Mesenchymal stem cell (in vitro differentiated cells and primary cell): ENCODE results near the gene NUP188.
A peak's percentile ranks its signal among the peaks of the same experiment; 100 is the strongest.
"Not testable (repeated sequence)": the region's sequence is repeated elsewhere in the genome, so short reads cannot be mapped to it uniquely, and the experiment has no call there.

ENCODE experiments used
- DNase-seq: peaks from one replicate; pipeline ENCODE4 v3.0.0-alpha.2; 2013
- H2AFZ ChIP-seq: one replicate; pipeline ENCODE4 v1.6.1; 2013; ENCODE audit warnings: low read depth, mild to moderate bottlenecking, control low read depth, inconsistent platforms, low read length, moderate library complexity
- H2AK5ac ChIP-seq: 2 replicates; pipeline ENCODE4 v1.6.1; 2013; ENCODE audit warnings: low read length, moderate library complexity, mild to moderate bottlenecking, inconsistent platforms; ENCODE audit not compliant: severe bottlenecking
- H2BK120ac ChIP-seq: one replicate; pipeline ENCODE4 v1.6.1; 2013; ENCODE audit warnings: low read depth, mild to moderate bottlenecking, inconsistent platforms, low read length, moderate library complexity
- H2BK12ac ChIP-seq, 2 experiments: one replicate each; pipeline ENCODE4 v1.6.1; 2013; ENCODE audit warnings: inconsistent platforms in 2 of 2, low read length in 2 of 2, mild to moderate bottlenecking in 2 of 2, moderate library complexity in 2 of 2, control low read depth in 1 of 2
- H2BK15ac ChIP-seq: one replicate; pipeline ENCODE4 v1.6.1; 2013; ENCODE audit warnings: mild to moderate bottlenecking, low read depth, inconsistent platforms; ENCODE audit not compliant: poor library complexity, severe bottlenecking
- H2BK5ac ChIP-seq: 2 replicates; pipeline ENCODE4 v1.6.1; 2013; ENCODE audit warnings: low read depth, mild to moderate bottlenecking, low read length, control low read depth, inconsistent platforms; ENCODE audit not compliant: poor library complexity, severe bottlenecking
- H3K14ac ChIP-seq, 2 experiments: one replicate each; pipeline ENCODE4 v1.6.1; 2013; ENCODE audit warnings: inconsistent platforms in 2 of 2, low read length in 2 of 2, control low read depth in 1 of 2, mild to moderate bottlenecking in 1 of 2, moderate library complexity in 1 of 2
- H3K18ac ChIP-seq, 2 experiments: one replicate each; pipeline ENCODE4 v1.6.1; 2013; ENCODE audit warnings: inconsistent platforms in 2 of 2, low read length in 2 of 2, control low read depth in 1 of 2, low read depth in 1 of 2, mild to moderate bottlenecking in 1 of 2
- H3K23ac ChIP-seq, 2 experiments: one replicate each; pipeline ENCODE4 v1.6.1; 2013; ENCODE audit warnings: inconsistent platforms in 2 of 2, low read length in 2 of 2, mild to moderate bottlenecking in 2 of 2, moderate library complexity in 2 of 2, control low read depth in 1 of 2
- H3K27ac ChIP-seq: 2 replicates; pipeline ENCODE4 v1.5.1; 2013; ENCODE audit warnings: mild to moderate bottlenecking, moderate library complexity, low read length, control low read depth, inconsistent platforms; ENCODE audit not compliant: poor library complexity, severe bottlenecking
- H3K27me3 ChIP-seq, 2 experiments: 2 replicates each; pipeline versions ENCODE4 v1.6.1 to v1.7.0; 2013; ENCODE audit warnings: low read length in 2 of 2, mild to moderate bottlenecking in 2 of 2, moderate library complexity in 2 of 2, control low read depth in 1 of 2, inconsistent platforms in 1 of 2; ENCODE audit not compliant: control insufficient read depth in 1 of 2, insufficient read depth in 1 of 2
- H3K36me3 ChIP-seq, 2 experiments: 2 replicates each; pipeline versions ENCODE4 v1.6.1 to v1.7.0; 2013; ENCODE audit warnings: low read length in 2 of 2, control low read depth in 1 of 2, inconsistent platforms in 1 of 2, low read depth in 1 of 2, mild to moderate bottlenecking in 1 of 2; ENCODE audit not compliant: insufficient read depth in 2 of 2, control insufficient read depth in 1 of 2
- H3K4ac ChIP-seq, 2 experiments: one replicate each; pipeline ENCODE4 v1.6.1; 2013; ENCODE audit warnings: inconsistent platforms in 2 of 2, low read length in 2 of 2, mild to moderate bottlenecking in 2 of 2, moderate library complexity in 2 of 2, control low read depth in 1 of 2, low read depth in 1 of 2
- H3K4me1 ChIP-seq: 2 replicates; pipeline ENCODE4 v1.6.1; 2013; ENCODE audit warnings: low read depth, low read length, control low read depth; ENCODE audit not compliant: control insufficient read depth, insufficient read depth
- H3K4me2 ChIP-seq: 2 replicates; pipeline ENCODE4 v1.6.1; 2013; ENCODE audit warnings: low read length, mild to moderate bottlenecking, inconsistent platforms; ENCODE audit not compliant: poor library complexity, severe bottlenecking
- H3K4me3 ChIP-seq, 2 experiments: 2 replicates each; pipeline versions ENCODE4 v1.5.1 to v1.7.0; 2013; ENCODE audit warnings: low read length in 2 of 2, mild to moderate bottlenecking in 2 of 2, control low read depth in 1 of 2, low read depth in 1 of 2; ENCODE audit not compliant: insufficient read depth in 1 of 2
- H3K79me1 ChIP-seq: replicated peaks from 2 replicates; pipeline ENCODE4 v1.6.1; 2013; ENCODE audit warnings: mild to moderate bottlenecking, control low read depth, low read length, inconsistent platforms; ENCODE audit not compliant: poor library complexity, severe bottlenecking
- H3K9ac ChIP-seq: 2 replicates; pipeline ENCODE4 v1.7.0; 2013; ENCODE audit warnings: mild to moderate bottlenecking, low read length, moderate library complexity
- H3K9me3 ChIP-seq: 2 replicates; pipeline ENCODE4 v1.7.0; 2013; ENCODE audit warnings: mild to moderate bottlenecking, low read length; ENCODE audit not compliant: control insufficient read depth
- H4K8ac ChIP-seq: one replicate; pipeline ENCODE4 v1.6.1; 2013; ENCODE audit warnings: inconsistent platforms, mild to moderate bottlenecking, low read length, moderate library complexity
- H4K91ac ChIP-seq: one replicate; pipeline ENCODE4 v1.6.1; 2013; ENCODE audit warnings: mild to moderate bottlenecking, low read length, inconsistent platforms
- WGBS: methylation state at CpG from one replicate; pipeline ENCODE4 v1.1.7; 2013; ENCODE audit warnings: mixed read lengths; 5-methylcytosine and 5-hydroxymethylcytosine counted together

NUP188 gene

GRCh38 chr9:129004173-129004572 lies 56.7 kb downstream of the NUP188 start:
- not testable (repeated sequence) for H4K8ac ChIP-seq, H2AK5ac ChIP-seq, H3K18ac ChIP-seq, H3K27me3 ChIP-seq, H2BK15ac ChIP-seq, H3K14ac ChIP-seq, DNase-seq, H2BK5ac ChIP-seq, H3K4me2 ChIP-seq, H3K79me1 ChIP-seq, H3K4me1 ChIP-seq, H3K27ac ChIP-seq, H3K9me3 ChIP-seq, H4K91ac ChIP-seq, H2BK120ac ChIP-seq, H2BK12ac ChIP-seq, H3K23ac ChIP-seq, H3K4me3 ChIP-seq, H2AFZ ChIP-seq, H3K4ac ChIP-seq, H3K9ac ChIP-seq
- peaks cover 71 to 87% of the 10 kb centered on the region in 2 experiments for H3K36me3 ChIP-seq
- WGBS = 97% methylated on average over 3 of the region's 6 CpGs

GRCh38 chr9:129005336-129005997 lies 58.0 kb downstream of the NUP188 start:
- Histone ChIP-seq H3K4me3 (no peak overlapping the region), H4K8ac (no peak overlapping the region), H2BK120ac (no peak overlapping the region), H3K79me1 (peaks cover 5% of the 10 kb centered on the region), H3K36me3 (peaks cover 65 to 88% of the 10 kb centered on the region in 2 experiments), H4K91ac (no peak overlapping the region), H3K4ac (no peak overlapping the region), H3K4me2 (no peak overlapping the region), H3K14ac (no peak overlapping the region), H2AFZ (no peak overlapping the region), H3K9me3 (no peaks in the 10 kb centered on the region), H2BK15ac (no peak overlapping the region), H3K4me1 (peaks cover 6% of the 10 kb centered on the region), H2BK12ac (no peak overlapping the region), H3K27ac (no peak overlapping the region), H3K27me3 (no peaks in the 10 kb centered on the region), H2AK5ac (no peak overlapping the region), H3K18ac (no peak overlapping the region), H2BK5ac (no peak overlapping the region), H3K9ac (no peak overlapping the region), H3K23ac (no peak overlapping the region)
- no peak for DNase-seq
- WGBS = 95% methylated on average over 9 of the region's 10 CpGs

- Histone ChIP-seq H3K14ac (no peak overlapping the region), H3K18ac (no peak overlapping the region), H3K9ac (peak overlapping the region; percentile 45), H4K8ac (no peak overlapping the region), H3K4me1 (peaks cover 6% of the 10 kb centered on the region), H3K9me3 (no peaks in the 10 kb centered on the region), H3K36me3 (peaks cover 64 to 92% of the 10 kb centered on the region in 2 experiments), H4K91ac (no peak overlapping the region), H3K79me1 (peaks cover 9% of the 10 kb centered on the region), H3K4me3 (no peak overlapping the region), H2AFZ (no peak overlapping the region), H2BK12ac (no peak overlapping the region), H3K4ac (peak overlapping the region in 1 of 2 experiments; percentile 25), H3K23ac (no peak overlapping the region), H3K4me2 (no peak overlapping the region), H2AK5ac (no peak overlapping the region), H2BK120ac (no peak overlapping the region), H2BK5ac (no peak overlapping the region), H3K27ac (no peak overlapping the region), H2BK15ac (no peak overlapping the region), H3K27me3 (no peaks in the 10 kb centered on the region)
- 69% methylated on average over 18 of the region's 21 CpGs for WGBS
- DNase-seq = peak; percentile 75
These were observed 59.0 kb downstream of the NUP188 start for GRCh38 chr9:129006328-129007034.

- Histone ChIP-seq H3K4ac (no peak overlapping the region), H4K8ac (no peak overlapping the region), H3K36me3 (peaks cover 59 to 92% of the 10 kb centered on the region in 2 experiments), H4K91ac (no peak overlapping the region), H2BK120ac (no peak overlapping the region), H2AK5ac (no peak overlapping the region), H3K9me3 (no peaks in the 10 kb centered on the region), H3K14ac (no peak overlapping the region), H3K27ac (no peak overlapping the region), H3K23ac (no peak overlapping the region), H3K4me3 (no peak overlapping the region), H2BK15ac (no peak overlapping the region), H3K4me2 (no peak overlapping the region), H3K27me3 (no peaks in the 10 kb centered on the region), H3K18ac (no peak overlapping the region), H3K9ac (peak overlapping the region; percentile 45), H2BK5ac (no peak overlapping the region), H2AFZ (no peak overlapping the region), H3K4me1 (peaks cover 10% of the 10 kb centered on the region), H3K79me1 (peaks cover 10% of the 10 kb centered on the region), H2BK12ac (no peak overlapping the region)
- no peak for DNase-seq
- 92% methylated on average over 14 of the region's 14 CpGs for WGBS
These were observed 59.7 kb downstream of the NUP188 start for GRCh38 chr9:129007035-129007765.
